SK-N-SH (cell line): ENCODE results near the gene ATXN7L3B. TPM values are rescaled to one million over a fixed set of nuclear protein-coding genes. Genes with fewer than 3 reads are reported as not detected.

Experiments
- CTCF ChIA-PET: fragments of 300-600, 350-600 bp; formaldehyde crosslinking; extraction: SDS; loops from one replicate; lab custom pipeline; 2021; lab: Yijun Ruan, JAX
- POLR2A ChIA-PET: fragments of 350-600 bp; sonication (Branson Sonifier 250); formaldehyde crosslinking; extraction: SDS; loops from one replicate; lab custom pipeline; 2020; ENCODE audit warnings: antibody characterized with exemption, inconsistent platforms; lab: Yijun Ruan, JAX
- DNase-seq: peaks from one replicate; pipeline ENCODE4 v3.0.0; 2012
- H2AFZ ChIP-seq: fragments of 200-600 bp; sonication (generic); 2 replicates; pipeline ENCODE4 v1.8.1; 2016; ENCODE audit warnings: antibody characterized with exemption, mild to moderate bottlenecking, low read depth
- H3F3A ChIP-seq: fragments of 200-600 bp; sonication (generic); replicated peaks from 2 replicates; pipeline ENCODE3; 2016; ENCODE audit warnings: antibody characterized with exemption, mild to moderate bottlenecking; ENCODE audit not compliant: insufficient read depth
- H3K27ac ChIP-seq, 2 experiments: fragments of 200-500 bp in 1 of 2; fragments of 200-600 bp in 1 of 2; sonication (Bioruptor generic) in 1 of 2; sonication (generic), shearing (Covaris generic) in 1 of 2; 2 replicates each; pipeline versions ENCODE4 v1.5.1 to v1.6.1; 2014 to 2016; ENCODE audit warnings: low read depth in 2 of 2, inconsistent platforms in 1 of 2, low read length in 1 of 2, mild to moderate bottlenecking in 1 of 2, mixed read lengths in 1 of 2
- H3K27me3 ChIP-seq: fragments of 200-600 bp; sonication (generic), shearing (Covaris generic); 2 replicates; pipeline ENCODE4 v1.6.1; 2016; ENCODE audit warnings: mixed run types; ENCODE audit not compliant: insufficient read depth
- H3K36me3 ChIP-seq, 2 experiments: fragments of 200-500 bp in 1 of 2; fragments of 200-600 bp in 1 of 2; sonication (Bioruptor generic) in 1 of 2; sonication (generic) in 1 of 2; replicated peaks in 1 of 2; 2 replicates each; pipeline versions ENCODE3 to v1.5.1; 2014 to 2016; ENCODE audit warnings: low read length in 1 of 2, mild to moderate bottlenecking in 1 of 2; ENCODE audit not compliant: insufficient read depth in 2 of 2, control insufficient read depth in 1 of 2
- H3K4me1 ChIP-seq, 2 experiments: fragments of 200-500 bp in 1 of 2; fragments of 200-600 bp in 1 of 2; sonication (Bioruptor generic) in 1 of 2; sonication (generic), shearing (Covaris generic) in 1 of 2; 2 replicates each; pipeline versions ENCODE4 v1.5.1 to v1.6.1; 2014 to 2016; ENCODE audit warnings: low read depth in 1 of 2, low read length in 1 of 2, mixed run types in 1 of 2; ENCODE audit not compliant: insufficient read depth in 2 of 2, control insufficient read depth in 1 of 2
- H3K4me2 ChIP-seq: fragments of 200-600 bp; sonication (generic), shearing (Covaris generic); 2 replicates; pipeline ENCODE4 v1.6.1; 2017; ENCODE audit warnings: mixed run types
- H3K4me3 ChIP-seq, 2 experiments: fragments of 200-500 bp in 1 of 2; fragments of 200-600 bp in 1 of 2; sonication (Bioruptor generic) in 1 of 2; sonication (generic), shearing (Covaris generic) in 1 of 2; 2 replicates each; pipeline versions ENCODE4 v1.5.1 to v1.8.1; 2014 to 2016; ENCODE audit warnings: low read depth in 2 of 2, inconsistent platforms in 1 of 2, low read length in 1 of 2, mild to moderate bottlenecking in 1 of 2, mixed read lengths in 1 of 2, moderate library complexity in 1 of 2
- H3K79me2 ChIP-seq: fragments of 200-600 bp; sonication (generic); 2 replicates; pipeline ENCODE4 v1.8.1; 2017; ENCODE audit warnings: mild to moderate bottlenecking; ENCODE audit not compliant: insufficient read depth
- H3K9ac ChIP-seq: fragments of 200-600 bp; sonication (generic); 2 replicates; pipeline ENCODE4 v1.6.1; 2017; ENCODE audit warnings: mixed run types
- H3K9me2 ChIP-seq: fragments of 200-600 bp; sonication (generic); 2 replicates; pipeline ENCODE4 v1.6.1; 2017; ENCODE audit warnings: mixed run types
- H3K9me3 ChIP-seq: fragments of 200-600 bp; sonication (generic); 2 replicates; pipeline ENCODE4 v1.6.1; 2017; ENCODE audit warnings: mixed run types, mild to moderate bottlenecking, moderate library complexity
- H4K20me1 ChIP-seq: fragments of 200-600 bp; sonication (generic); 2 replicates; pipeline ENCODE4 v1.6.1; 2017; ENCODE audit warnings: mild to moderate bottlenecking, mixed run types; ENCODE audit not compliant: insufficient read depth
- FOSL2 ChIP-seq: IDR thresholded peaks from 2 replicates; pipeline ENCODE4 v1.4.0; 2012; ENCODE audit warnings: low read depth, mild to moderate bottlenecking, moderate library complexity, borderline replicate concordance
- FOXJ3 ChIP-seq: sonication (generic); formaldehyde crosslinking; IDR thresholded peaks from 2 replicates; pipeline ENCODE4 v1.5.1; 2020; ENCODE audit warnings: mild to moderate bottlenecking, missing genetic modification reagents
- FOXM1 ChIP-seq: IDR thresholded peaks from 2 replicates; pipeline ENCODE4 v1.4.0; 2012; ENCODE audit warnings: low read depth, mild to moderate bottlenecking
- GABPA ChIP-seq: IDR thresholded peaks from 2 replicates; pipeline ENCODE4 v1.4.0; 2012; ENCODE audit warnings: low read depth, mild to moderate bottlenecking
- GATA2 ChIP-seq: sonication (generic); formaldehyde crosslinking; IDR thresholded peaks from 2 replicates; pipeline ENCODE4 v1.5.0; 2020; ENCODE audit warnings: mild to moderate bottlenecking, missing genetic modification reagents
- MEF2A ChIP-seq: IDR thresholded peaks from 2 replicates; pipeline ENCODE4 v1.4.0; 2012; ENCODE audit warnings: low read depth, borderline replicate concordance
- NRF1 ChIP-seq: IDR thresholded peaks from 2 replicates; pipeline ENCODE4 v1.6.1; 2012; ENCODE audit warnings: low read depth, mild to moderate bottlenecking, low read length
- SMC3 ChIP-seq: IDR thresholded peaks from 2 replicates; pipeline ENCODE4 v1.6.1; 2012; ENCODE audit warnings: low read depth, low read length, improper control_type of control experiment
- TEAD4 ChIP-seq: IDR thresholded peaks from 2 replicates; pipeline ENCODE4 v1.4.0; 2012; ENCODE audit warnings: mild to moderate bottlenecking, borderline replicate concordance; ENCODE audit not compliant: insufficient read depth
- polyA plus RNA-seq, 3 experiments: library from polyadenylated mRNA; depleted of rRNA; stranded (reverse); fragments of >200 nt; gene quantifications; 2 replicates each; pipeline ENCODE4 v1.2.3, GENCODE V29; 2012
- TF ChIP-seq, protein P1 (sequence below): IDR thresholded peaks from 2 replicates; pipeline ENCODE4 v1.6.1; 2012; ENCODE audit warnings: mild to moderate bottlenecking, low read depth, low read length, moderate library complexity
- TF ChIP-seq, protein P2 (sequence below): IDR thresholded peaks from 2 replicates; pipeline ENCODE4 v1.4.0; 2012; ENCODE audit warnings: low read depth, borderline replicate concordance
- TF ChIP-seq, protein P3 (sequence below): fragments of 150-350 bp; IDR thresholded peaks from 2 replicates; pipeline ENCODE4 v1.6.1; 2017; ENCODE audit warnings: antibody characterized with exemption, low read length, low read depth, borderline replicate concordance
- TF ChIP-seq, protein P4 (sequence below): IDR thresholded peaks from 2 replicates; pipeline ENCODE4; 2012

Gene ATXN7L3B
- polyA plus RNA-seq, 1 of the 3 experiments (the other 2 are of a cell fraction) = 13.8 TPM

DNA sequence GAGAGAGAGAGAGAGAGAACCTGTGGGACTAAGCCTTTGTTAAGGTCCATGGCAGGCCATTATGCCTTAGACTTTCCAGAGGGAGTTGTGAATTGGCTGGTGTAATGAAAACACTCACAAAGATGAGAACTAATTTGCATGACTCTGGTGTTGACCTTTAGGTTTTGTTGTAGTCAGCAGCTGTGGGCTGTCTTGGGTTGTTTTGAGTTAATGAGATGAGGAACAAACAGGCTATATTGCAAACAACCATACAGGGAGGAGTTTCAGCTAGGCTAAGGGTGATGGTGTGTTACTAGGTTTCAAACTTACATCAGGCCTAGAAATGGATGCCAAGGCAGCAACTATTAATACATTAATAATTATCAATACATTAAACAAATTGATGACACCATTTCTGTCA is 26.3 kb downstream of the ATXN7L3B start:
- no peak overlapping the region for H3K4me3 ChIP-seq
- H3F3A ChIP-seq = no peaks in the 10 kb centered on the region
- no peaks in the 10 kb centered on the region for H3K36me3 ChIP-seq
- no peak overlapping the region for H2AFZ ChIP-seq
- no peak overlapping the region for H3K27ac ChIP-seq
- TF ChIP-seq, protein P1, sequence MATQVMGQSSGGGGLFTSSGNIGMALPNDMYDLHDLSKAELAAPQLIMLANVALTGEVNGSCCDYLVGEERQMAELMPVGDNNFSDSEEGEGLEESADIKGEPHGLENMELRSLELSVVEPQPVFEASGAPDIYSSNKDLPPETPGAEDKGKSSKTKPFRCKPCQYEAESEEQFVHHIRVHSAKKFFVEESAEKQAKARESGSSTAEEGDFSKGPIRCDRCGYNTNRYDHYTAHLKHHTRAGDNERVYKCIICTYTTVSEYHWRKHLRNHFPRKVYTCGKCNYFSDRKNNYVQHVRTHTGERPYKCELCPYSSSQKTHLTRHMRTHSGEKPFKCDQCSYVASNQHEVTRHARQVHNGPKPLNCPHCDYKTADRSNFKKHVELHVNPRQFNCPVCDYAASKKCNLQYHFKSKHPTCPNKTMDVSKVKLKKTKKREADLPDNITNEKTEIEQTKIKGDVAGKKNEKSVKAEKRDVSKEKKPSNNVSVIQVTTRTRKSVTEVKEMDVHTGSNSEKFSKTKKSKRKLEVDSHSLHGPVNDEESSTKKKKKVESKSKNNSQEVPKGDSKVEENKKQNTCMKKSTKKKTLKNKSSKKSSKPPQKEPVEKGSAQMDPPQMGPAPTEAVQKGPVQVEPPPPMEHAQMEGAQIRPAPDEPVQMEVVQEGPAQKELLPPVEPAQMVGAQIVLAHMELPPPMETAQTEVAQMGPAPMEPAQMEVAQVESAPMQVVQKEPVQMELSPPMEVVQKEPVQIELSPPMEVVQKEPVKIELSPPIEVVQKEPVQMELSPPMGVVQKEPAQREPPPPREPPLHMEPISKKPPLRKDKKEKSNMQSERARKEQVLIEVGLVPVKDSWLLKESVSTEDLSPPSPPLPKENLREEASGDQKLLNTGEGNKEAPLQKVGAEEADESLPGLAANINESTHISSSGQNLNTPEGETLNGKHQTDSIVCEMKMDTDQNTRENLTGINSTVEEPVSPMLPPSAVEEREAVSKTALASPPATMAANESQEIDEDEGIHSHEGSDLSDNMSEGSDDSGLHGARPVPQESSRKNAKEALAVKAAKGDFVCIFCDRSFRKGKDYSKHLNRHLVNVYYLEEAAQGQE = no peak
- no peak for TF ChIP-seq FOXM1
- TF ChIP-seq, protein P2, sequence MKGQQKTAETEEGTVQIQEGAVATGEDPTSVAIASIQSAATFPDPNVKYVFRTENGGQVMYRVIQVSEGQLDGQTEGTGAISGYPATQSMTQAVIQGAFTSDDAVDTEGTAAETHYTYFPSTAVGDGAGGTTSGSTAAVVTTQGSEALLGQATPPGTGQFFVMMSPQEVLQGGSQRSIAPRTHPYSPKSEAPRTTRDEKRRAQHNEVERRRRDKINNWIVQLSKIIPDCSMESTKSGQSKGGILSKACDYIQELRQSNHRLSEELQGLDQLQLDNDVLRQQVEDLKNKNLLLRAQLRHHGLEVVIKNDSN = no peak
- no peak for TF ChIP-seq FOXJ3 (CRISPR knock-in tag)
- TF ChIP-seq, protein P3, sequence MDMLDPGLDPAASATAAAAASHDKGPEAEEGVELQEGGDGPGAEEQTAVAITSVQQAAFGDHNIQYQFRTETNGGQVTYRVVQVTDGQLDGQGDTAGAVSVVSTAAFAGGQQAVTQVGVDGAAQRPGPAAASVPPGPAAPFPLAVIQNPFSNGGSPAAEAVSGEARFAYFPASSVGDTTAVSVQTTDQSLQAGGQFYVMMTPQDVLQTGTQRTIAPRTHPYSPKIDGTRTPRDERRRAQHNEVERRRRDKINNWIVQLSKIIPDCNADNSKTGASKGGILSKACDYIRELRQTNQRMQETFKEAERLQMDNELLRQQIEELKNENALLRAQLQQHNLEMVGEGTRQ = no peak
- no peak for TF ChIP-seq GATA2
- TF ChIP-seq FOSL2 = no peak
- no peak for TF ChIP-seq TEAD4
- no peak for TF ChIP-seq SMC3
- TF ChIP-seq NRF1 = no peak
- TF ChIP-seq MEF2A = no peak
- TF ChIP-seq, protein P4, sequence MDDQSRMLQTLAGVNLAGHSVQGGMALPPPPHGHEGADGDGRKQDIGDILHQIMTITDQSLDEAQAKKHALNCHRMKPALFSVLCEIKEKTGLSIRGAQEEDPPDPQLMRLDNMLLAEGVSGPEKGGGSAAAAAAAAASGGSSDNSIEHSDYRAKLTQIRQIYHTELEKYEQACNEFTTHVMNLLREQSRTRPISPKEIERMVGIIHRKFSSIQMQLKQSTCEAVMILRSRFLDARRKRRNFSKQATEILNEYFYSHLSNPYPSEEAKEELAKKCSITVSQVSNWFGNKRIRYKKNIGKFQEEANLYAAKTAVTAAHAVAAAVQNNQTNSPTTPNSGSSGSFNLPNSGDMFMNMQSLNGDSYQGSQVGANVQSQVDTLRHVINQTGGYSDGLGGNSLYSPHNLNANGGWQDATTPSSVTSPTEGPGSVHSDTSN = no peak
- TF ChIP-seq GABPA = no peak
- no peaks in the 10 kb centered on the region for H3K79me2 ChIP-seq
- H3K4me2 ChIP-seq = no peak overlapping the region
- no peaks in the 10 kb centered on the region for H3K4me1 ChIP-seq
- no peak overlapping the region for H3K9ac ChIP-seq
- H3K9me3 ChIP-seq = no peaks in the 10 kb centered on the region
- CTCF ChIA-PET = no interaction called here
- POLR2A ChIA-PET = no interaction called here
- DNase-seq = no peak
- H3K27me3 ChIP-seq = no peaks in the 10 kb centered on the region
- no peaks in the 10 kb centered on the region for H3K9me2 ChIP-seq
- no peaks in the 10 kb centered on the region for H4K20me1 ChIP-seq
